Measurements from ENCODE around the gene RRP36. TPM values are rescaled to one million over a fixed set of nuclear protein-coding genes. Genes with fewer than 3 reads are reported as not detected.

Gene RRP36
- total and polyA plus RNA-seq, 9 of the 15 experiments (the other 6 are each of a cell fraction or from before 2014, with no cell fraction given): 27.6 to 150 (median 114) TPM

DNA sequence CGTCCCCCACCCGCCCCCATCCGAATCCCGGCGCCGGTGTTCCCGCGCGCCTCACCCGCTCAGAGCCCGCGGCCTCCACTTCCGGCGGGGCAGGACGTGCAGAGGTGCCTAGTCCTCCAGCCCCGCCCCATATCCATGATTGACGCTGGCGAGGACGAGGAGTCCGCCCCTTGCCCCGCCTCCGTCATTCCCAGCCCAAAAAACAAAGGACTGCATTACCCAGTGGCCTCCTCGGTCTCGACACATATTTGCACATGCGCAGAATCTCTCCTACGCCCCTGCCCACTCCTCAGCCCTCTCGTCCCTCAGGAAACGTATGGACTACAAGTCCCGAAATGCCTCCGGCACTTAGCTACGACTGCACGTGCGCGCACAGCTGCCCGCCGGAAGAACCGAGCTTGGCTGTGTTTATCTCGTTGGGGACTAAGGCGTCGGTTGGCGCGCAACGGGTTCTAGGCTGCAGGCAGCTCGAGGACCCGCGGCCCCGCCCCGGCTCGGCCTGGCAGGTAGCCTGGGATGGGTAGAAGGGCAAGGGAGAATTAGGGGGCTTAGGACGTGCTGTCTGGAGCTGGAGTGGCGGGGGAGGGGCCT, 7.5 kb upstream of the RRP36 start, which contains the start of the genes KLHDC3 and MEA1 (continued):
- TF ChIP-seq, protein P1, sequence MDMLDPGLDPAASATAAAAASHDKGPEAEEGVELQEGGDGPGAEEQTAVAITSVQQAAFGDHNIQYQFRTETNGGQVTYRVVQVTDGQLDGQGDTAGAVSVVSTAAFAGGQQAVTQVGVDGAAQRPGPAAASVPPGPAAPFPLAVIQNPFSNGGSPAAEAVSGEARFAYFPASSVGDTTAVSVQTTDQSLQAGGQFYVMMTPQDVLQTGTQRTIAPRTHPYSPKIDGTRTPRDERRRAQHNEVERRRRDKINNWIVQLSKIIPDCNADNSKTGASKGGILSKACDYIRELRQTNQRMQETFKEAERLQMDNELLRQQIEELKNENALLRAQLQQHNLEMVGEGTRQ (CRISPR knock-in tag; IDR thresholded peaks at IDR 0.05): peak; percentile 83
- TF ChIP-seq TAF1 (IDR thresholded peaks at IDR 0.05; ENCODE audit: control insufficient read depth, extremely low read depth, insufficient read depth, low read length, severe bottlenecking) (peak; percentile 66), ZBTB7A (IDR thresholded peaks at IDR 0.05; ENCODE audit: borderline replicate concordance, control insufficient read depth, low read depth, low read length) (peak; percentile 44; the same call in 1 of the 2 replicates), RFX7 (CRISPR knock-in tag; IDR thresholded peaks at IDR 0.05) (no peak), ZNF589 (CRISPR knock-in tag; IDR thresholded peaks at IDR 0.05; ENCODE audit: low read depth) (no peak), COPS2 (conservative IDR thresholded peaks at IDR 0.05) (no peak), ATF7 (IDR thresholded peaks at IDR 0.05) (peak; percentile 92), SRF (CRISPR knock-in tag; IDR thresholded peaks at IDR 0.05) (peak in 1 of 2 experiments; percentile 58; a peak in 1 of 4 replicates), SMAD1 (IDR thresholded peaks at IDR 0.05; ENCODE audit: low read depth, low read length, partially characterized antibody) (peak; percentile 17), ASH1L (IDR thresholded peaks at IDR 0.05; ENCODE audit: borderline replicate concordance, low read depth, partially characterized antibody) (no peak), POLR2A (conservative IDR thresholded peaks at IDR 0.05) (peak; percentile 71), NFATC3 (IDR thresholded peaks at IDR 0.05) (no peak), SREBF1 (IDR thresholded peaks at IDR 0.05; ENCODE audit: borderline replicate concordance, low read depth, low read length) (peak; percentile 79; the same call in 1 of the 2 replicates), DACH1 (IDR thresholded peaks at IDR 0.05; ENCODE audit: partially characterized antibody) (peak; percentile 75), ZNF408 (CRISPR knock-in tag; IDR thresholded peaks at IDR 0.05; ENCODE audit: low read depth) (no peak), FOXM1 (IDR thresholded peaks at IDR 0.05; ENCODE audit: low read depth) (no peak), FOXM1 (CRISPR knock-in tag; IDR thresholded peaks at IDR 0.05; ENCODE audit: low read depth) (no peak; the same call in 1 of the 2 replicates), ZNF239 (CRISPR knock-in tag; IDR thresholded peaks at IDR 0.05) (no peak), POLR2G (IDR thresholded peaks at IDR 0.05; ENCODE audit: low read depth, low read length) (peak; percentile 91)
- TF ChIP-seq, protein P2, sequence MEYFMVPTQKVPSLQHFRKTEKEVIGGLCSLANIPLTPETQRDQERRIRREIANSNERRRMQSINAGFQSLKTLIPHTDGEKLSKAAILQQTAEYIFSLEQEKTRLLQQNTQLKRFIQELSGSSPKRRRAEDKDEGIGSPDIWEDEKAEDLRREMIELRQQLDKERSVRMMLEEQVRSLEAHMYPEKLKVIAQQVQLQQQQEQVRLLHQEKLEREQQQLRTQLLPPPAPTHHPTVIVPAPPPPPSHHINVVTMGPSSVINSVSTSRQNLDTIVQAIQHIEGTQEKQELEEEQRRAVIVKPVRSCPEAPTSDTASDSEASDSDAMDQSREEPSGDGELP (CRISPR knock-in tag; IDR thresholded peaks at IDR 0.05; ENCODE audit: borderline replicate concordance): peak; percentile 99
- TF ChIP-seq, protein P3, sequence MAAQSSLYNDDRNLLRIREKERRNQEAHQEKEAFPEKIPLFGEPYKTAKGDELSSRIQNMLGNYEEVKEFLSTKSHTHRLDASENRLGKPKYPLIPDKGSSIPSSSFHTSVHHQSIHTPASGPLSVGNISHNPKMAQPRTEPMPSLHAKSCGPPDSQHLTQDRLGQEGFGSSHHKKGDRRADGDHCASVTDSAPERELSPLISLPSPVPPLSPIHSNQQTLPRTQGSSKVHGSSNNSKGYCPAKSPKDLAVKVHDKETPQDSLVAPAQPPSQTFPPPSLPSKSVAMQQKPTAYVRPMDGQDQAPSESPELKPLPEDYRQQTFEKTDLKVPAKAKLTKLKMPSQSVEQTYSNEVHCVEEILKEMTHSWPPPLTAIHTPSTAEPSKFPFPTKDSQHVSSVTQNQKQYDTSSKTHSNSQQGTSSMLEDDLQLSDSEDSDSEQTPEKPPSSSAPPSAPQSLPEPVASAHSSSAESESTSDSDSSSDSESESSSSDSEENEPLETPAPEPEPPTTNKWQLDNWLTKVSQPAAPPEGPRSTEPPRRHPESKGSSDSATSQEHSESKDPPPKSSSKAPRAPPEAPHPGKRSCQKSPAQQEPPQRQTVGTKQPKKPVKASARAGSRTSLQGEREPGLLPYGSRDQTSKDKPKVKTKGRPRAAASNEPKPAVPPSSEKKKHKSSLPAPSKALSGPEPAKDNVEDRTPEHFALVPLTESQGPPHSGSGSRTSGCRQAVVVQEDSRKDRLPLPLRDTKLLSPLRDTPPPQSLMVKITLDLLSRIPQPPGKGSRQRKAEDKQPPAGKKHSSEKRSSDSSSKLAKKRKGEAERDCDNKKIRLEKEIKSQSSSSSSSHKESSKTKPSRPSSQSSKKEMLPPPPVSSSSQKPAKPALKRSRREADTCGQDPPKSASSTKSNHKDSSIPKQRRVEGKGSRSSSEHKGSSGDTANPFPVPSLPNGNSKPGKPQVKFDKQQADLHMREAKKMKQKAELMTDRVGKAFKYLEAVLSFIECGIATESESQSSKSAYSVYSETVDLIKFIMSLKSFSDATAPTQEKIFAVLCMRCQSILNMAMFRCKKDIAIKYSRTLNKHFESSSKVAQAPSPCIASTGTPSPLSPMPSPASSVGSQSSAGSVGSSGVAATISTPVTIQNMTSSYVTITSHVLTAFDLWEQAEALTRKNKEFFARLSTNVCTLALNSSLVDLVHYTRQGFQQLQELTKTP (IDR thresholded peaks at IDR 0.05; ENCODE audit: low read depth in 1 of 2, partially characterized antibody in 2 of 2): peak in 1 of 2 experiments; percentile 94

Measured in K562 (cell line).